Karpas-422 (cell line): ENCODE results near the gene CTIF. TPM values are rescaled to one million over a fixed set of nuclear protein-coding genes. Genes with fewer than 3 reads are reported as not detected.

Source experiments
- DNase-seq: peaks from one replicate; pipeline ENCODE4 v3.0.0-alpha.2; 2015
- H2AFZ ChIP-seq: fragments of 200-600 bp; sonication (generic); 2 replicates; pipeline ENCODE4 v1.6.1; 2014; ENCODE audit warnings: antibody characterized with exemption, low read length, mixed read lengths
- H3K27ac ChIP-seq: fragments of 200-600 bp; sonication (generic); 2 replicates; pipeline ENCODE4 v1.5.1; 2014; ENCODE audit warnings: mild to moderate bottlenecking, low read length, moderate library complexity
- H3K27me3 ChIP-seq: fragments of 200-600 bp; sonication (generic); 2 replicates; pipeline ENCODE4 v1.6.1; 2014; ENCODE audit warnings: low read length, mixed read lengths
- H3K36me3 ChIP-seq: fragments of 200-600 bp; sonication (generic); 2 replicates; pipeline ENCODE4 v1.6.1; 2014; ENCODE audit warnings: low read length, mixed read lengths; ENCODE audit not compliant: insufficient read depth
- H3K4me1 ChIP-seq: fragments of 200-600 bp; sonication (generic); 2 replicates; pipeline ENCODE4 v1.6.1; 2014; ENCODE audit warnings: mild to moderate bottlenecking, low read length, mixed read lengths
- H3K4me2 ChIP-seq: fragments of 200-600 bp; sonication (generic); 2 replicates; pipeline ENCODE4 v1.6.1; 2014; ENCODE audit warnings: low read length, low read depth, mild to moderate bottlenecking; ENCODE audit not compliant: poor library complexity, severe bottlenecking
- H3K4me3 ChIP-seq: fragments of 200-600 bp; sonication (generic); 2 replicates; pipeline ENCODE4 v1.5.1; 2014; ENCODE audit warnings: mild to moderate bottlenecking, antibody characterized with exemption, low read length, mixed read lengths
- H3K79me2 ChIP-seq: fragments of 200-600 bp; sonication (generic); 2 replicates; pipeline ENCODE4 v1.6.1; 2014; ENCODE audit warnings: mild to moderate bottlenecking, low read length, mixed read lengths
- H3K9ac ChIP-seq: fragments of 200-600 bp; sonication (generic); 2 replicates; pipeline ENCODE4 v1.6.0; 2014; ENCODE audit warnings: low read length
- H3K9me2 ChIP-seq: fragments of 200-600 bp; sonication (generic), shearing (Covaris generic); replicated peaks from 2 replicates; pipeline ENCODE4 v1.6.0; 2014; ENCODE audit warnings: mild to moderate bottlenecking, low read length, moderate library complexity; ENCODE audit not compliant: insufficient read depth
- H3K9me3 ChIP-seq: fragments of 300-700, 200-600 bp; sonication (generic); 2 replicates; pipeline ENCODE4 v1.6.1; 2014; ENCODE audit warnings: low read length, mixed read lengths
- H4K20me1 ChIP-seq: fragments of 200-600 bp; sonication (generic); 2 replicates; pipeline ENCODE4 v1.6.1; 2014; ENCODE audit warnings: mild to moderate bottlenecking, antibody characterized with exemption, low read length, low read depth; ENCODE audit not compliant: insufficient read depth
- total RNA-seq: library from RNA; depleted of rRNA; stranded (reverse); fragments of >200 nt; shearing (Covaris generic); gene quantifications from 2 replicates; pipeline ENCODE4 v1.2.3, GENCODE V29; 2014; ENCODE audit warnings: low replicate concordance

Gene CTIF
- total RNA-seq, 1 experiment from 2014 or later, result 0.60 TPM

- no peak overlapping the region for H3K4me3 ChIP-seq
- H3K4me1 ChIP-seq, result peaks cover 65% of the 10 kb centered on the region
- H3K27ac ChIP-seq, result peak overlapping the region; percentile 28; the same call in 1 of the 2 replicates
- H3K9me3 ChIP-seq, result peaks cover 5% of the 10 kb centered on the region
- no peak overlapping the region for H2AFZ ChIP-seq
- no peaks in the 10 kb centered on the region for H4K20me1 ChIP-seq
- H3K27me3 ChIP-seq, result no peaks in the 10 kb centered on the region
- no peaks in the 10 kb centered on the region for H3K9me2 ChIP-seq
- H3K79me2 ChIP-seq, result no peaks in the 10 kb centered on the region
- DNase-seq, result no peak
- H3K36me3 ChIP-seq, result peaks cover 3% of the 10 kb centered on the region; the same call in 1 of the 2 replicates
- H3K4me2 ChIP-seq, result peak overlapping the region; percentile 40
- peak overlapping the region; percentile 10; the same call in 1 of the 2 replicates for H3K9ac ChIP-seq
These were observed 127.8 kb downstream of the CTIF start for GRCh38 chr18:48666613-48667012.

GRCh38 chr18:48667276-48668254 lies 128.7 kb downstream of the CTIF start:
- Histone ChIP-seq H3K27me3 (no peaks in the 10 kb centered on the region), H3K27ac (peak overlapping the region; percentile 92), H3K4me1 (peaks cover 56% of the 10 kb centered on the region), H3K79me2 (no peaks in the 10 kb centered on the region), H3K4me2 (peak overlapping the region; percentile 64), H3K9me2 (no peaks in the 10 kb centered on the region), H4K20me1 (no peaks in the 10 kb centered on the region), H2AFZ (no peak overlapping the region), H3K9me3 (peaks cover 5% of the 10 kb centered on the region), H3K9ac (peak overlapping the region; percentile 31), H3K36me3 (peaks cover 3% of the 10 kb centered on the region; the same call in 1 of the 2 replicates), H3K4me3 (peak overlapping the region; percentile 24; the same call in 1 of the 2 replicates)
- DNase-seq, result peak; percentile 95

GRCh38 chr18:48668466-48669179 lies 129.8 kb downstream of the CTIF start:
- Histone ChIP-seq H3K9me2 (no peaks in the 10 kb centered on the region), H4K20me1 (no peaks in the 10 kb centered on the region), H3K79me2 (no peaks in the 10 kb centered on the region), H2AFZ (peak overlapping the region; percentile 28; the same call in 1 of the 2 replicates), H3K4me3 (peak overlapping the region; percentile 47), H3K27ac (peak overlapping the region; percentile 92), H3K4me2 (peak overlapping the region; percentile 64), H3K4me1 (peaks cover 53% of the 10 kb centered on the region), H3K36me3 (peaks cover 3% of the 10 kb centered on the region; the same call in 1 of the 2 replicates), H3K27me3 (no peaks in the 10 kb centered on the region), H3K9me3 (peaks cover 5% of the 10 kb centered on the region), H3K9ac (peak overlapping the region; percentile 54)
- DNase-seq, result peak; percentile 76

GRCh38 chr18:48669180-48669675 lies 130.4 kb downstream of the CTIF start:
- no peaks in the 10 kb centered on the region for H3K79me2 ChIP-seq
- H3K36me3 ChIP-seq, result peaks cover 3% of the 10 kb centered on the region; the same call in 1 of the 2 replicates
- peak overlapping the region; percentile 47; the same call in 1 of the 2 replicates for H3K4me3 ChIP-seq
- no peaks in the 10 kb centered on the region for H3K9me2 ChIP-seq
- H4K20me1 ChIP-seq, result no peaks in the 10 kb centered on the region
- peak overlapping the region; percentile 64 for H3K4me2 ChIP-seq
- peak overlapping the region; percentile 28; the same call in 1 of the 2 replicates for H2AFZ ChIP-seq
- DNase-seq, result peak; percentile 58
- peak overlapping the region; percentile 92 for H3K27ac ChIP-seq
- peaks cover 5% of the 10 kb centered on the region for H3K9me3 ChIP-seq
- H3K4me1 ChIP-seq, result peaks cover 57% of the 10 kb centered on the region
- no peaks in the 10 kb centered on the region for H3K27me3 ChIP-seq
- H3K9ac ChIP-seq, result peak overlapping the region; percentile 54; the same call in 1 of the 2 replicates

- H3K4me1 ChIP-seq, result peaks cover 65% of the 10 kb centered on the region
- H3K27ac ChIP-seq, result no peak overlapping the region
- peaks cover 3% of the 10 kb centered on the region; the same call in 1 of the 2 replicates for H3K36me3 ChIP-seq
- H4K20me1 ChIP-seq, result no peaks in the 10 kb centered on the region
- H2AFZ ChIP-seq, result no peak overlapping the region
- H3K9ac ChIP-seq, result no peak overlapping the region
- H3K79me2 ChIP-seq, result no peaks in the 10 kb centered on the region
- no peak for DNase-seq
- no peaks in the 10 kb centered on the region for H3K9me2 ChIP-seq
- peaks cover 5% of the 10 kb centered on the region for H3K9me3 ChIP-seq
- H3K27me3 ChIP-seq, result no peaks in the 10 kb centered on the region
- no peak overlapping the region for H3K4me3 ChIP-seq
- no peak overlapping the region for H3K4me2 ChIP-seq
These were observed 131.3 kb downstream of the CTIF start for GRCh38 chr18:48669991-48670750.

GRCh38 chr18:48670751-48671560 lies 132.1 kb downstream of the CTIF start:
- Histone ChIP-seq H2AFZ (no peak overlapping the region), H3K36me3 (no peaks in the 10 kb centered on the region; the same call in 1 of the 2 replicates), H3K9me2 (no peaks in the 10 kb centered on the region), H3K27me3 (no peaks in the 10 kb centered on the region), H3K4me2 (no peak overlapping the region), H3K27ac (no peak overlapping the region), H4K20me1 (no peaks in the 10 kb centered on the region), H3K4me1 (peaks cover 68% of the 10 kb centered on the region), H3K9ac (no peak overlapping the region), H3K9me3 (no peaks in the 10 kb centered on the region; the same call in 1 of the 2 replicates), H3K79me2 (no peaks in the 10 kb centered on the region), H3K4me3 (no peak overlapping the region)
- no peak for DNase-seq

- Histone ChIP-seq H3K9me2 (no peaks in the 10 kb centered on the region), H2AFZ (no peak overlapping the region), H3K4me1 (peaks cover 62% of the 10 kb centered on the region), H3K27me3 (no peaks in the 10 kb centered on the region), H3K9ac (no peak overlapping the region), H3K27ac (no peak overlapping the region), H4K20me1 (no peaks in the 10 kb centered on the region), H3K4me2 (no peak overlapping the region), H3K36me3 (no peaks in the 10 kb centered on the region; the same call in 1 of the 2 replicates), H3K4me3 (no peak overlapping the region), H3K9me3 (no peaks in the 10 kb centered on the region), H3K79me2 (no peaks in the 10 kb centered on the region)
- DNase-seq, result no peak
These were observed 132.7 kb downstream of the CTIF start for GRCh38 chr18:48671561-48671945.
